Lung (tissue), 12 donors: ENCODE results near the gene TMEM50B. TPM values are rescaled to one million over a fixed set of nuclear protein-coding genes. Genes with fewer than 3 reads are reported as not detected.

Source experiments
- ATAC-seq: fragments of 200-7000 bp; cut with Tn5 transposase; one replicate; pipeline ENCODE4 v1.9.1; 2020; ENCODE audit warnings: moderate number of reproducible peaks; ENCODE audit not compliant: insufficient read depth, low FRiP score
- DNase-seq, 3 donors: peaks; one replicate each; pipeline ENCODE4 v3.0.0-alpha.2; 2013 to 2017
- H3K27ac ChIP-seq, 2 donors: one replicate each; pipeline ENCODE4 v1.5.1; 2013; ENCODE audit warnings: mild to moderate bottlenecking in 2 of 2, moderate library complexity in 2 of 2, control low read depth in 1 of 2, inconsistent platforms in 1 of 2, low read depth in 1 of 2, low read length in 1 of 2
- H3K27me3 ChIP-seq, 3 donors: one replicate each; pipeline ENCODE4 v1.5.1; 2013; ENCODE audit warnings: low read length in 2 of 3; ENCODE audit not compliant: control insufficient read depth in 3 of 3, insufficient read depth in 3 of 3
- H3K36me3 ChIP-seq, 4 donors: one replicate each; pipeline ENCODE4 v1.5.1; 2013; ENCODE audit warnings: low read length in 4 of 4, mild to moderate bottlenecking in 1 of 4, moderate library complexity in 1 of 4; ENCODE audit not compliant: control insufficient read depth in 4 of 4, insufficient read depth in 4 of 4
- H3K4me1 ChIP-seq, 5 donors: one replicate each; pipeline ENCODE4 v1.5.1; 2013; ENCODE audit warnings: low read length in 5 of 5, mild to moderate bottlenecking in 2 of 5, moderate library complexity in 1 of 5; ENCODE audit not compliant: control insufficient read depth in 5 of 5, insufficient read depth in 5 of 5
- H3K4me3 ChIP-seq: one replicate; pipeline ENCODE4 v1.5.1; 2013; ENCODE audit warnings: mild to moderate bottlenecking, control low read depth, moderate library complexity
- H3K9ac ChIP-seq, 2 donors: one replicate each; pipeline ENCODE4 v1.5.1; 2013; ENCODE audit warnings: low read length in 2 of 2, control low read depth in 1 of 2; ENCODE audit not compliant: insufficient read depth in 1 of 2
- H3K9me3 ChIP-seq, 4 donors: one replicate each; pipeline ENCODE4 v1.5.1; 2013; ENCODE audit warnings: low read length in 3 of 4, mild to moderate bottlenecking in 1 of 4, moderate library complexity in 1 of 4; ENCODE audit not compliant: control insufficient read depth in 4 of 4, insufficient read depth in 3 of 4
- CTCF ChIP-seq: IDR thresholded peaks from 2 replicates; pipeline ENCODE4 v1.5.1; 2012; ENCODE audit warnings: mild to moderate bottlenecking; ENCODE audit errors: control extremely low read depth, extremely low read depth
- WGBS, 2 donors: extraction: QIAGEN DNeasy Blood & Tissue Kit; methylation state at CpG; one replicate each; pipeline ENCODE4 v1.1.7; 2013; 5-methylcytosine and 5-hydroxymethylcytosine counted together
- polyA plus RNA-seq, 2 donors: library from polyadenylated mRNA; stranded (reverse); fragments of 200-250 nt; gene quantifications; one replicate each; pipeline ENCODE4 v1.2.1, GENCODE V29; 2013
- total RNA-seq, 2 donors: library from RNA; depleted of rRNA in 1 of 2; stranded (reverse); fragments of >200 nt in 1 of 2; gene quantifications; one replicate each; pipeline ENCODE4 v1.2.1, GENCODE V29; 2014 to 2021
- donor health status: control.
- donor health status: control.
- donor health status: Bipolar disorder and iron deficiency.
- donor health status: healthy.
- donor health status: DM: yes; HTN: yes; CAD: no.

Gene TMEM50B
- total and polyA plus RNA-seq, 4 donors: 35.4 to 73.6 (median 48.4) TPM

GRCh38 chr21:33496345-33496744 is 16.6 kb upstream of the TMEM50B start:
- WGBS, 2 donors: 71 to 73% methylated on average over 7 of the region's 7 CpGs
- H3K27ac ChIP-seq: no peak overlapping the region
- TF ChIP-seq CTCF: no peak
- no peaks in the 10 kb centered on the region for H3K27me3 ChIP-seq
- no peak for DNase-seq
- ATAC-seq: no peak
- no peak overlapping the region for H3K9ac ChIP-seq
- no peak overlapping the region for H3K4me3 ChIP-seq
- H3K9me3 ChIP-seq: no peaks in the 10 kb centered on the region
- peaks cover 0 to 9% (median 0%) of the 10 kb centered on the region in 5 donors for H3K4me1 ChIP-seq
- H3K36me3 ChIP-seq: no peaks in the 10 kb centered on the region

GRCh38 chr21:33495743-33496142 is 16.0 kb upstream of the TMEM50B start:
- Histone ChIP-seq H3K27me3 (no peaks in the 10 kb centered on the region), H3K4me1 (peaks cover 0 to 12% (median 0%) of the 10 kb centered on the region in 5 donors), H3K27ac (no peak overlapping the region), H3K9me3 (no peaks in the 10 kb centered on the region), H3K4me3 (no peak overlapping the region), H3K36me3 (no peaks in the 10 kb centered on the region), H3K9ac (no peak overlapping the region)
- no peak for TF ChIP-seq CTCF
- no peak for DNase-seq
- ATAC-seq: no peak
- WGBS, 2 donors: 48 to 62% methylated on average over 4 of the region's 4 CpGs

- ATAC-seq (no peak), DNase-seq (no peak)
- TF ChIP-seq CTCF: no peak
- Histone ChIP-seq H3K4me1 (peaks cover 0 to 13% (median 0%) of the 10 kb centered on the region in 5 donors), H3K27ac (no peak overlapping the region), H3K27me3 (no peaks in the 10 kb centered on the region), H3K36me3 (no peaks in the 10 kb centered on the region), H3K4me3 (no peak overlapping the region), H3K9ac (no peak overlapping the region), H3K9me3 (no peaks in the 10 kb centered on the region)
- WGBS, 2 donors: 43 to 60% methylated on average over 3 of the region's 3 CpGs
These were observed 14.0 kb upstream of the TMEM50B start for GRCh38 chr21:33493756-33494155.

GRCh38 chr21:33492571-33492970 is 12.8 kb upstream of the TMEM50B start:
- Histone ChIP-seq H3K27me3 (no peaks in the 10 kb centered on the region), H3K4me3 (no peak overlapping the region), H3K9me3 (no peaks in the 10 kb centered on the region), H3K27ac (no peak overlapping the region), H3K9ac (no peak overlapping the region), H3K4me1 (peaks cover 0 to 13% (median 0%) of the 10 kb centered on the region in 5 donors), H3K36me3 (no peaks in the 10 kb centered on the region)
- TF ChIP-seq CTCF: no peak
- DNase-seq (peak in 2 of 3 donors; percentile 61 to 72), ATAC-seq (no peak)
- WGBS, 2 donors: 50 to 53% methylated on average over 2 of the region's 2 CpGs
